GM12801 (cell line): ENCODE measurements around the gene TMEM163.

ENCODE experiments used
- CTCF ChIP-seq: IDR thresholded peaks from one replicate; pipeline ENCODE4 v1.5.1; 2011; ENCODE audit warnings: control low read depth; ENCODE audit not compliant: insufficient read length; ENCODE audit errors: extremely low read depth

Gene TMEM163

DNA sequence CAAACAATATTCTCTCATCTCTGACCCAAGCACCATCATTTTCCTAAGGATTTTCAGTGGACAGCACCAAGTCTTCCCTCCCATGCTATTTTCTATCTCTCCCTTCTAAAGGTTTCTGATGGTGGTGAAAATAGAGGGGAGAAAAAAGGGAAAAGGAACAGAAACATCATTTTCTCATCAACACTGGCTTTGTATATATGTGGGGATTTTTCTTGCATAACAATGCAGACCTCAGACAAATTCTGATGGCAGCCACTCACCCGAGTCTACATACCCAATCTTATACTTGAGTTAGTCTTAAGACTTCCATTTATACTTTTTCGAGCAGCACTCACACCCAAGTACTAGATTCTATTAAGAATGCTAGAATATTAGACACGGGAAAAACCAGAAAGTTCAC is 95.8 kb downstream of the TMEM163 start:
- TF ChIP-seq CTCF: no peak

- no peak for TF ChIP-seq CTCF
Observed at GRCh38 chr2:134621939-134622705, 96.7 kb downstream of the TMEM163 start.

DNA sequence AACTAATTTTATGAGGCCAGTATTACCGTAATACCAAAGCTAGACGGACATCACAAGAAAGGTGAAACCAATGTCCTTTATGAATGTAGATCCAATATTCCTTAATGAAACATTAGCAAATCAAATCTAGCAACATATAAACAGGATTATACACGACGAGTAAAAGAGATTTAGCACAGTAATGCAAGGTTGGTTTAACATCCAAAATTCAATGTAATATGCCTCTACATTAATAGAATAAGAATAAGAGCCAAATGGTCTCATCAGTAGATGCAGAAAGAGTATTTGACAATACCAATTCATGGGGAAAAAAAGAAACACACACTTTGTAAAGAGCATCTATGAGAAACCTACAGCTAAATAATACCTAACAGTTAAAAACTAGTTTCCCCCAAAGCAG is 99.5 kb downstream of the TMEM163 start:
- TF ChIP-seq CTCF: no peak

- TF ChIP-seq CTCF: no peak
Observed at GRCh38 chr2:134611316-134611715, 107.5 kb downstream of the TMEM163 start.

DNA sequence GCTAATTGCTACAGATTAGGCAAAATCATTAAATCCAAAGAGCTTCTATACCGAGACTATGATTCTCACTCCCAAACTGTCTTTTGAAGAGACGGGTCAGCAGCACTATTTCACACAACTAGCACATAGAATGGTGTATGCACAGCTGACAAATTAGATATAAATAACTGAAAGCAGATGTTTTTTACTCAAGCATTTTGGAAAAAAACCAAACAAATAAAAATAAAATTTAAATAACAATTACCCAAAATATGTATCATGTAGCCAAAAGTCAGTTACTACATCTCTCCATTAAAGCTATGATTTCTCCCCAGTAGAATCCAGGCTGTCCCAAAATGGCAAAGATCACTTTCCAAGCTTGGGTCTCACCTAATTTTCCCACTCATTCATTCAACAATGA is 107.9 kb downstream of the TMEM163 start:
- TF ChIP-seq CTCF: no peak

- no peak for TF ChIP-seq CTCF
Observed at GRCh38 chr2:134609924-134610513, 108.8 kb downstream of the TMEM163 start.

DNA sequence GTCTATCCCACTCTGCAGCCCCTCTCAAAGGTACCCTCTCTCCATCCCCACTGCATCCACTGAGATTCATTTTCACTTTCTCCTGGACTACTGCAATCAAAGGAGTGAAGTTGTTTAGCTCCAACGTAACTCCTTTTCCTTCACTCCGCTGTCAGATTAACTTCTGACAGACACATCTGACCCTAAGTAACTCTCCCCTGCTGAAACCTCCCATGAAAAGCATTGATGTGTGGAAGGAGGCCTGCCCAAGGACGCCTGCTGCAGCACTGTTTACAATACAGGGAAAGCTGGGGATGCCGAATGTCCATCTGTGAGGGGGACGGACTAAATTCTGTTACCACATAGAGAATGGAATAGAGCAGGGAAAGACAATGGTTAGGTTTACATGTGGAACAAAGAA is 114.8 kb downstream of the TMEM163 start:
- no peak for TF ChIP-seq CTCF
